Fibroblast of skin of scalp (primary cell): ENCODE measurements around the gene STRADB.
A peak's percentile ranks its signal among the peaks of the same experiment; 100 is the strongest.
"Not testable (repeated sequence)": the region's sequence is repeated elsewhere in the genome, so short reads cannot be mapped to it uniquely, and the experiment has no call there.

Experiments used
- DNase-seq: peaks from one replicate; pipeline ENCODE4 v3.0.0-alpha.2; 2013

The STRADB gene

GRCh38 chr2:201470821-201471731 lies 19.5 kb downstream of the STRADB start:
- DNase-seq = peak; percentile 54

- DNase-seq = peak; percentile 73
These were observed 20.3 kb downstream of the STRADB start for GRCh38 chr2:201471732-201472393.

- peak; percentile 18 for DNase-seq
These were observed 20.9 kb downstream of the STRADB start for GRCh38 chr2:201472411-201472810.

GRCh38 chr2:201482543-201482942 lies 31.0 kb downstream of the STRADB start:
- no peak for DNase-seq

- no peak for DNase-seq
These were observed 31.8 kb downstream of the STRADB start for GRCh38 chr2:201483342-201483741.

GRCh38 chr2:201483758-201484157 lies 32.2 kb downstream of the STRADB start:
- DNase-seq = not testable (repeated sequence)

- peak; percentile 10 for DNase-seq
These were observed 33.3 kb downstream of the STRADB start for GRCh38 chr2:201484805-201485204.

GRCh38 chr2:201490291-201490690 lies 38.8 kb downstream of the STRADB start:
- DNase-seq = no peak

GRCh38 chr2:201496785-201497184 lies 45.2 kb downstream of the STRADB start:
- no peak for DNase-seq

GRCh38 chr2:201500534-201500933 lies 49.0 kb downstream of the STRADB start:
- peak; percentile 50 for DNase-seq

- DNase-seq = no peak
These were observed 51.2 kb downstream of the STRADB start for GRCh38 chr2:201502713-201503112.

- no peak for DNase-seq
These were observed 56.2 kb downstream of the STRADB start for GRCh38 chr2:201507725-201508124.

- DNase-seq = peak; percentile 16
These were observed 61.7 kb downstream of the STRADB start for GRCh38 chr2:201513271-201513670.

- DNase-seq = no peak
These were observed 64.2 kb downstream of the STRADB start for GRCh38 chr2:201515573-201516246.

- DNase-seq = peak; percentile 79
These were observed 65.6 kb downstream of the STRADB start for GRCh38 chr2:201517094-201517493.

- DNase-seq = no peak
These were observed 68.7 kb downstream of the STRADB start for GRCh38 chr2:201520201-201520600.

GRCh38 chr2:201522965-201523364 lies 71.4 kb downstream of the STRADB start:
- DNase-seq = no peak

GRCh38 chr2:201523506-201523905 lies 72.0 kb downstream of the STRADB start:
- peak; percentile 54 for DNase-seq
